ENCODE results near the gene SCIN.
A peak's percentile ranks its signal among the peaks of the same experiment; 100 is the strongest.
"Not testable (repeated sequence)": the region's sequence is repeated elsewhere in the genome, so short reads cannot be mapped to it uniquely, and the experiment has no call there.

Gene SCIN

GRCh38 chr7:12686891-12687717 lies 116.6 kb downstream of the SCIN start, which contains the start of gene ARL4A:
ARL4A (plus strand) TSS chr7:12687633; CDS start chr7:12688255, 622 bp downstream.
- H3K4me3 ChIP-seq (ENCODE audit: low read depth, low read length): peak within 1 kb of the TSS; percentile 93

DNA sequence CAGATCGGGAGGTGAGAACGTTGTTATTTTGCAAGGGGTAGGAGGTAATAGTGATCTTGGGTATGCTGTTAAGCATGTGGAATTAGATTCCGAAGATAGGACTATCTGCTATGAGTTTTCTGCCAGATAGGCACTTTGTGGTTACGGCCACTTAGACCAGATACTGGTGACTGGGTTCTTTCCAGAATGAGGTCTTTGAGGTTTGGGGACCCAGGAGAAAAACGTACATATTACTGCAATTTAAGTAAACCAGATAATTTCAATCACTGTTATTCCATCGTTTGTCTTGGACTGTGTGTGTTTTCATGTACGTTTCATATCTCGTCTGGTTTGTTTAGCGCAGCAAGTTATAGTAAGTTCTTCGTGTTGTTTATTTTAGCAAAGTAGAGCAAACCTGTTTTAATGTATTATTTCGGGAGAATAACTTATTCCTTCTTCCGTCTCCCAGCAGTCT lies 117.2 kb downstream of the SCIN start:
- H3K4me3 ChIP-seq (ENCODE audit: low read depth, low read length): peak overlapping the region; percentile 93

- peak overlapping the region; percentile 38 for H3K4me3 ChIP-seq (ENCODE audit: low read depth, low read length)
Observed at GRCh38 chr7:12688485-12689170, 118.1 kb downstream of the SCIN start.

GRCh38 chr7:12689451-12689850 lies 118.9 kb downstream of the SCIN start:
- H3K4me3 ChIP-seq (ENCODE audit: low read depth, low read length): peak overlapping the region; percentile 38

DNA sequence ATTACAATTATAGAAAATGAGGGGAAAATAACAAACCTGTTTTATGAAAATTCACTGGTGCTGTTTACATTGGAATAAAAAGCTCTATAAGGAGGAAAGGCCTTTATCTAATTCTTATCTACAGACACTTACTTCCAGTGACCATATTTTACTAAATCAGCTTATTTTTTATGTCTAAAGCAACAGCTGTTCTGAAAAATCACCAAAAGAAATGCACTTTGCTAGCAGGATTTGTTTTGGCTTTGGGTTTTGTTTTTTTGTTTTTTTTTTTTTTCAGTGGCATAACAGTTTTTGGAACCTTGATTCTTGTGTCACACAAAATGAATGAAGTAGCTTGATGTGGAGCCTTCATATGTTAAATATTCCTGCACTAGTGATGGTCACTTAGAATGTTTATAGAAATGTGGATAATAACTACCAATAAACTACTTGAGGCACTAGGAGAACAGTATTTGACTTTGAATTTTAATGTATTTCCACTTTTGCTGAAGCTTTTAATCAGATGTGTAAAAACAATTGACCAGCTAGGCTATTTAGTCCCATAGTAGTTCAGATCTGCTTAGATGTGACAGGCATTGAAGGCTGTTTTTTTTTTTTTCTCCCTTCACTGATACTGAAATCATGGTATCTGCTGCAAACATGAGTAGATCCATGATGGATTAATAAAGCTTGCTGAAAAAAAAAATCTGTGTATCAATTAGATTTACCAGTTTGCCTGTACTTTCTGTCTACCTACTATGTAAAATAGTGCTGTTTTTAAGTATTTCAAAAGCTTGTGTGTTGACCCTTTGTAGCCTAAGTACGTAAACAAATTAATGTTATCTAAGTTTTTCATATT lies 119.7 kb downstream of the SCIN start:
- H3K4me3 ChIP-seq (ENCODE audit: low read depth, low read length): peak overlapping the region; percentile 38

DNA sequence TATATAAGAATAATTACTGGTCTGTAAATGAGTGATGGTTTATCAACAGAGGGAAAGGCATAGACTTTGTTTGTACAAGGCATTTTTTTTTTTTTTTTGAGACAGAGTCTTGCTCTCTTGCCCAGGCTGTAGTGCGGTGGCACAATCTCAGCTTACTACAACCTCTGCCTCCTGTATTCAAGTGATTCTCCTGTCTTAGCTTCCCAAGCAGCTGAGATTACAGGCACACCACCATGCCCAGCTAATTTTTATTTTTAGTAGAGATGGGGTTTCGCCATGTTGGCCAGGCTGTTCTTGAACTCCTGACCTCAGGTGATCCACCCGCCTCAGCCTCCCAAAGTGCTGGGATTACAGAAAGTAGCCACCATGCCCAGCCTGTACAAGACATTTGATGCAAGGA lies 120.9 kb downstream of the SCIN start:
- H3K4me3 ChIP-seq (ENCODE audit: low read depth, low read length): not testable (repeated sequence)

DNA sequence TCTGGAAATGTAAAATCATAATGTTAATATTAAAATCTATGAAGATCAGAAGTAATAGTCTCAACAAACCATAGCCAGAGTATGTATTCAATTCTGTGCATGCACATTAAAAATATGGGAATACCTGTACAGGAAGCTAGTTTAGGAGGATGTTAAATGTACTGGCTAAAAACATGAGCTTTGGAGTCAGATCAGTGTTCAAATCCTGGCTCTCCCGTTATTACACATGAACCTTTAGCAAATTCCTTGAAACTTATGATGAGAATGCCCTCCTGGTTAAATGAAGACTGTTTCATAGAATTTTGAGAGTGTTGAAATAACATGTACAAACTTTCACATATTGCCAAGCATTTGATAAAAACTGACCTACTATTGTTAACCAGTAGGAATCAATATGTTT lies 121.5 kb downstream of the SCIN start:
- H3K4me3 ChIP-seq (ENCODE audit: low read depth, low read length): no peak overlapping the region

- H3K4me3 ChIP-seq (ENCODE audit: low read depth, low read length): no peak overlapping the region
Observed at GRCh38 chr7:12692479-12693259, 122.1 kb downstream of the SCIN start.

DNA sequence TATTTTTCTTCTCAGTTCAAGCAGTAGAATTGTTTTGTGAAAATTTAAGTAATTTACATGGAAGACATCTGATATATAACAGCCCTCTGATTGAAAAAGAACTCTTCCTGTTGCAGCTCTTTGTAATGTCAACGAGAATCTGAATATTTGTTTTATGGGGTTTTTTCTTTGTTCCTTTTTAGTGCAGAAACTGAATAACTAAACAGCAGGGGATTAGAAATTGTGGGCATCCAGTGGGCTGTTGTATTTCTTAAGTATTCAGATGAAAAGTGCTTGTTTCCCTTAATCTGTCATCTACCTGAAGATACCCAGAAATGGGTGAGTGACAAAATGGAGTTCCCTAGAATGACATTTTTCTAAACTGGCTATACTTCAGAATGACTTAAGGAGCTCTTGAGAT lies 124.3 kb downstream of the SCIN start:
- H3K4me3 ChIP-seq (ENCODE audit: low read depth, low read length): no peak overlapping the region

DNA sequence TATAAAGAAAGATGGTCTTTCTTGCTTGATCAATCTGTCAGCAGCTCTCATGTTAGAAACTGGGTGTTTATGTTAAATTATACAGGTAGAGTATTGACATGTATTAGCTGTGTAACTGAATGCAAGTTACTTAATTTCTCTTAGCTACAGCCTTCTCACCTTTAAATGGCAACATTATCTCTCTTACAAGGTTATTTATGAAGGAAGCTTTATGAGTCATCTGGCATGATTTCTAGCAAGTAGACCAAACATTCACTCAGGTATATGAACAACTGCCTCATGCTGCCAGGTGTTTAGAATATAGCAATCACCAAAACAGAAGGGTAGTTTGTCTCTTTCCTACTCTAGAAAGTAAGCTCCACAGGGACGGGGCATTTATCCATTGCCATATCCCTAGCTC lies 125.4 kb downstream of the SCIN start:
- H3K4me3 ChIP-seq (ENCODE audit: low read depth, low read length): no peak overlapping the region

- H3K4me3 ChIP-seq (ENCODE audit: low read depth, low read length): no peak overlapping the region
Observed at GRCh38 chr7:12699299-12699698, 128.8 kb downstream of the SCIN start.

- no peak overlapping the region for H3K4me3 ChIP-seq (ENCODE audit: low read depth, low read length)
Observed at GRCh38 chr7:12701433-12701832, 130.9 kb downstream of the SCIN start.

- H3K4me3 ChIP-seq (ENCODE audit: low read depth, low read length): no peak overlapping the region
Observed at GRCh38 chr7:12703881-12704280, 133.4 kb downstream of the SCIN start.

DNA sequence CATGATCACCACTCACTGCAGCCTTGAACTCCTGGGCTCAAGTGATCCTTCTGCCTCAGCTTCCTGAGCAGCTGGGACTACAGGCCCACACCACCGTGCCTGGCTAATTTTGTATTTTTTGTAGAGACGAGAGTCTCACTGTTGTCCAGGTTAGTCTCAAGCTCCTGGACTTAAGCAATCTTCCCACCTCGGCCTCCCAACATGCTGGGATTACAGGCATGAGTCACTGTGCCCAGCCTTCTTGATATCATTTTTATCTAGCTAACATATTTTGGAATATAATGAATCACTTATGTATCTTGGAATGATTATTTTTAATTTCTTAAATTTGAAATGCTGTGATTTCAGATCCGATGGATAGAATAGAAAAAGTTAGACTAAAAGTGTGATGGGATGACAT lies 135.4 kb downstream of the SCIN start:
- no peak overlapping the region for H3K4me3 ChIP-seq (ENCODE audit: low read depth, low read length)

GRCh38 chr7:12706900-12707536 lies 136.5 kb downstream of the SCIN start:
- H3K4me3 ChIP-seq (ENCODE audit: low read depth, low read length): no peak overlapping the region

DNA sequence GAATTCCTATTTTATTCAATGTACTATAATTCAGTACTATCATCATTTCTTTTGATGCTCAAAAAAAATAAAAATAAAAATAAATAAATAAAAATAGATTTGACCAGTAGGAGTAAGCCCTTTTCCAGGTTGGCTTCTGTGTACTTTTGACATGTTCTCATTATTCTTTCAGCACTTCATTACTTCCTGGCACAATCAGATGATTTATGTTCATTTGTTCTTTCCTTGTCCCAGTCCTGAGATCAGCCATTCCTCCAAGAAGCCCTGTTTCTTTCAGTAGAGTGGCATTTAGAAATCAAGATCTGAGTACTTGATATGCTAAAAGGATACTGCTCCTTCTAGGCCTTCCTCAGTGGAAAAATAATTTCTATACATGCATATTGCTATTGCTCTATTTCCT lies 137.8 kb downstream of the SCIN start:
- no peak overlapping the region for H3K4me3 ChIP-seq (ENCODE audit: low read depth, low read length)

All from iPS-11a (cell line).